ENCODE measurements around the gene PIGH. TPM values are rescaled to one million over a fixed set of nuclear protein-coding genes. Genes with fewer than 3 reads are reported as not detected.

PIGH gene
- total and polyA plus RNA-seq, 2 of the 13 experiments (the other 11 are each of a cell fraction or from before 2014, with no cell fraction given), result 30.0 to 43.5 TPM

- Histone ChIP-seq H3K4me3 (replicated peaks in 1 of 3; ENCODE audit: insufficient read depth in 1 of 3, low read depth in 2 of 3, low read length in 3 of 3) (no peak overlapping the region), H3K9ac (ENCODE audit: insufficient read depth, low read depth, low read length) (no peak overlapping the region), H3K79me2 (ENCODE audit: insufficient read depth, low read length) (no peaks in the 10 kb centered on the region), H2AFZ (ENCODE audit: low read length) (no peak overlapping the region), H3K27me3 (ENCODE audit: control insufficient read depth in 1 of 2, insufficient read depth in 2 of 2, low read length in 2 of 2) (no peaks in the 10 kb centered on the region), H3K4me1 (ENCODE audit: insufficient read depth, low read length) (peaks cover 14% of the 10 kb centered on the region), H3K27ac (ENCODE audit: extremely low read length, insufficient read depth, low read length) (no peak overlapping the region), H4K20me1 (ENCODE audit: insufficient read depth, low read length) (no peaks in the 10 kb centered on the region), H3K4me2 (ENCODE audit: low read depth, low read length) (no peak overlapping the region), H3K9me3 (ENCODE audit: low read length) (no peaks in the 10 kb centered on the region), H3K36me3 (replicated peaks in 1 of 2; ENCODE audit: control insufficient read depth in 1 of 2, insufficient read depth in 2 of 2, low read length in 2 of 2) (peaks cover 0 to 2% of the 10 kb centered on the region in 2 experiments; a peak in 1 of 5 replicates)
- in situ Hi-C loops (cut with HindIII; ENCODE audit: extremely low pct_ligation_motif_present, low pct_unique_long_range_greater_than_20kb), result no loop called here
- 50% methylated on average over 14 of the region's 15 CpGs for WGBS (ENCODE audit: low lambda C conversion rate)
- ChIA-PET CTCF (ENCODE audit: low intra/inter-chr PET ratio, low total read pairs) (no interaction called here), POLR2A (interaction anchor here (1.4 kb wide), 1 partner anchor 41 kb away, joined by 4 read pairs; the partner anchor contains the start of gene PLEKHH1)
- intact Hi-C loops (cut with micrococcal nuclease; ENCODE audit: unreplicated experiment), result loop anchor here (5.0 kb wide), 1 partner anchor 1216 kb away; no protein-coding TSS in a partner anchor
- BruUV-seq (replicated peaks), result no TSS peak
- ATAC-seq (peak; percentile 55), FAIRE-seq (no peak), DNase-seq (ENCODE audit: low spot score) (no peak)
- TF ChIP-seq TOPORS (CRISPR knock-in tag; IDR thresholded peaks at IDR 0.05), result no peak
- TF ChIP-seq FOSL1 (CRISPR knock-in tag; IDR thresholded peaks at IDR 0.05; ENCODE audit: borderline replicate concordance), result no peak
- no peak for TF ChIP-seq ASH2L (IDR thresholded peaks at IDR 0.05; ENCODE audit: insufficient read length, low read depth, low read length)
- TF ChIP-seq, protein P1, sequence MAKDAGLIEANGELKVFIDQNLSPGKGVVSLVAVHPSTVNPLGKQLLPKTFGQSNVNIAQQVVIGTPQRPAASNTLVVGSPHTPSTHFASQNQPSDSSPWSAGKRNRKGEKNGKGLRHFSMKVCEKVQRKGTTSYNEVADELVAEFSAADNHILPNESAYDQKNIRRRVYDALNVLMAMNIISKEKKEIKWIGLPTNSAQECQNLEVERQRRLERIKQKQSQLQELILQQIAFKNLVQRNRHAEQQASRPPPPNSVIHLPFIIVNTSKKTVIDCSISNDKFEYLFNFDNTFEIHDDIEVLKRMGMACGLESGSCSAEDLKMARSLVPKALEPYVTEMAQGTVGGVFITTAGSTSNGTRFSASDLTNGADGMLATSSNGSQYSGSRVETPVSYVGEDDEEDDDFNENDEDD (CRISPR knock-in tag; IDR thresholded peaks at IDR 0.05; ENCODE audit: borderline replicate concordance), result no peak
- TF ChIP-seq ZNF629 (CRISPR knock-in tag; conservative IDR thresholded peaks at IDR 0.05), result no peak
- peak; percentile 40 for TF ChIP-seq NR2F6 (IDR thresholded peaks at IDR 0.05)
- TF ChIP-seq NR2F6 (CRISPR knock-in tag; IDR thresholded peaks at IDR 0.05), result no peak
- no peak for TF ChIP-seq EZH2 (conservative IDR thresholded peaks at IDR 0.05; ENCODE audit: low read depth, low read length)
- TF ChIP-seq ATF7 (IDR thresholded peaks at IDR 0.05), result peak; percentile 46
- TF ChIP-seq ATF7 (CRISPR knock-in tag; IDR thresholded peaks at IDR 0.05), result no peak
- no peak for TF ChIP-seq ZNF564 (CRISPR knock-in tag; IDR thresholded peaks at IDR 0.05)
- no peak for TF ChIP-seq ZSCAN30 (CRISPR knock-in tag; IDR thresholded peaks at IDR 0.05)
- TF ChIP-seq HNRNPLL (IDR thresholded peaks at IDR 0.05; ENCODE audit: low read depth, low read length, poor library complexity, severe bottlenecking), result no peak
- TF ChIP-seq, protein P2, sequence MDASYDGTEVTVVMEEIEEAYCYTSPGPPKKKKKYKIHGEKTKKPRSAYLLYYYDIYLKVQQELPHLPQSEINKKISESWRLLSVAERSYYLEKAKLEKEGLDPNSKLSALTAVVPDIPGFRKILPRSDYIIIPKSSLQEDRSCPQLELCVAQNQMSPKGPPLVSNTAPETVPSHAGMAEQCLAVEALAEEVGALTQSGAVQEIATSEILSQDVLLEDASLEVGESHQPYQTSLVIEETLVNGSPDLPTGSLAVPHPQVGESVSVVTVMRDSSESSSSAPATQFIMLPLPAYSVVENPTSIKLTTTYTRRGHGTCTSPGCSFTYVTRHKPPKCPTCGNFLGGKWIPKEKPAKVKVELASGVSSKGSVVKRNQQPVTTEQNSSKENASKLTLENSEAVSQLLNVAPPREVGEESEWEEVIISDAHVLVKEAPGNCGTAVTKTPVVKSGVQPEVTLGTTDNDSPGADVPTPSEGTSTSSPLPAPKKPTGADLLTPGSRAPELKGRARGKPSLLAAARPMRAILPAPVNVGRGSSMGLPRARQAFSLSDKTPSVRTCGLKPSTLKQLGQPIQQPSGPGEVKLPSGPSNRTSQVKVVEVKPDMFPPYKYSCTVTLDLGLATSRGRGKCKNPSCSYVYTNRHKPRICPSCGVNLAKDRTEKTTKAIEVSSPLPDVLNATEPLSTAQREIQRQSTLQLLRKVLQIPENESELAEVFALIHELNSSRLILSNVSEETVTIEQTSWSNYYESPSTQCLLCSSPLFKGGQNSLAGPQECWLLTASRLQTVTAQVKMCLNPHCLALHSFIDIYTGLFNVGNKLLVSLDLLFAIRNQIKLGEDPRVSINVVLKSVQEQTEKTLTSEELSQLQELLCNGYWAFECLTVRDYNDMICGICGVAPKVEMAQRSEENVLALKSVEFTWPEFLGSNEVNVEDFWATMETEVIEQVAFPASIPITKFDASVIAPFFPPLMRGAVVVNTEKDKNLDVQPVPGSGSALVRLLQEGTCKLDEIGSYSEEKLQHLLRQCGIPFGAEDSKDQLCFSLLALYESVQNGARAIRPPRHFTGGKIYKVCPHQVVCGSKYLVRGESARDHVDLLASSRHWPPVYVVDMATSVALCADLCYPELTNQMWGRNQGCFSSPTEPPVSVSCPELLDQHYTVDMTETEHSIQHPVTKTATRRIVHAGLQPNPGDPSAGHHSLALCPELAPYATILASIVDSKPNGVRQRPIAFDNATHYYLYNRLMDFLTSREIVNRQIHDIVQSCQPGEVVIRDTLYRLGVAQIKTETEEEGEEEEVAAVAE (CRISPR knock-in tag; IDR thresholded peaks at IDR 0.05; ENCODE audit: borderline replicate concordance), result no peak
- no peak for TF ChIP-seq ZBTB3 (CRISPR knock-in tag; IDR thresholded peaks at IDR 0.05; ENCODE audit: borderline replicate concordance, low read depth)
- no peak for TF ChIP-seq HHEX (CRISPR knock-in tag; IDR thresholded peaks at IDR 0.05)
- no peak for TF ChIP-seq ZNF335 (CRISPR knock-in tag; IDR thresholded peaks at IDR 0.05)
- TF ChIP-seq ZNF337 (CRISPR knock-in tag; IDR thresholded peaks at IDR 0.05; ENCODE audit: borderline replicate concordance, low read depth), result no peak
- peak; percentile 44; the same call in 1 of the 2 replicates for TF ChIP-seq HNF4A (CRISPR knock-in tag; IDR thresholded peaks at IDR 0.05)
Measured at GRCh38 chr14:67573228-67574010, 26.6 kb downstream of the PIGH start.

All from HepG2 (cell line).